ENCODE data around the gene HAT1.

Gene HAT1

DNA sequence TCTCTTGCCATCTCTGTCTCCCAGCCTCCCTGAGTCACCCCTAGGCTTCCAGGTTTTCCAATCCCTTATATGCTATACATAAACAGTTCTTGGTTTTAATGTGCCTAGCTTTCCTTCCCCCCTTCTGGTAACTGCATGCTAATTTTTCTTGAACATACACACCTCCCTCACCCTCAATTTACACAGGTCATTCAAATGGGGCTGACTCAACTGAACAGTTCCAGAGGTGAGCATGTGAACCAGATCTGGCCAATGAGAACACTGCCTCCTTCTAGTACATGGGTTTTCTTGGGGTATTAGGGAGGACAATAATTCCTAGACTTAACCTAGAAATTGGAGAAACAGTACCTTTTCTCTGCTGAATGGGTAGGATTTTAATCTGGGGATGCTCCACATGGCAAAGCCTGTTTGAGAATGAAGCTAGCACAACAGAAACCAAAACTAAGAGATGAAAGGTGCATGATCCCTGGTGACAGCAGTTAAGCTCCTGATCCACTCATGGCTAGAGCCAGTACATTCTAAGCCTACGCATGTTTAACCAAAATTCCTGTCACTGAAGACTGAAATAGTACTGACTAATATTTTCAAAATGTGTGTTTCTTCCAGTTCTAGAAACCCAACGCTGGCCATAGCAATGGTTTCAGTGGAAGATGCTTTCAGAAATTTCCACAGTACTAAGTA is 40.0 kb upstream of the HAT1 start:
- TF ChIP-seq, protein P1, sequence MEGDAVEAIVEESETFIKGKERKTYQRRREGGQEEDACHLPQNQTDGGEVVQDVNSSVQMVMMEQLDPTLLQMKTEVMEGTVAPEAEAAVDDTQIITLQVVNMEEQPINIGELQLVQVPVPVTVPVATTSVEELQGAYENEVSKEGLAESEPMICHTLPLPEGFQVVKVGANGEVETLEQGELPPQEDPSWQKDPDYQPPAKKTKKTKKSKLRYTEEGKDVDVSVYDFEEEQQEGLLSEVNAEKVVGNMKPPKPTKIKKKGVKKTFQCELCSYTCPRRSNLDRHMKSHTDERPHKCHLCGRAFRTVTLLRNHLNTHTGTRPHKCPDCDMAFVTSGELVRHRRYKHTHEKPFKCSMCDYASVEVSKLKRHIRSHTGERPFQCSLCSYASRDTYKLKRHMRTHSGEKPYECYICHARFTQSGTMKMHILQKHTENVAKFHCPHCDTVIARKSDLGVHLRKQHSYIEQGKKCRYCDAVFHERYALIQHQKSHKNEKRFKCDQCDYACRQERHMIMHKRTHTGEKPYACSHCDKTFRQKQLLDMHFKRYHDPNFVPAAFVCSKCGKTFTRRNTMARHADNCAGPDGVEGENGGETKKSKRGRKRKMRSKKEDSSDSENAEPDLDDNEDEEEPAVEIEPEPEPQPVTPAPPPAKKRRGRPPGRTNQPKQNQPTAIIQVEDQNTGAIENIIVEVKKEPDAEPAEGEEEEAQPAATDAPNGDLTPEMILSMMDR (IDR thresholded peaks at IDR 0.05; ENCODE audit: borderline replicate concordance, insufficient read depth, low read depth, low read length): no peak
- H3K4me3 ChIP-seq (ENCODE audit: low read depth, low read length): no peak overlapping the region

DNA sequence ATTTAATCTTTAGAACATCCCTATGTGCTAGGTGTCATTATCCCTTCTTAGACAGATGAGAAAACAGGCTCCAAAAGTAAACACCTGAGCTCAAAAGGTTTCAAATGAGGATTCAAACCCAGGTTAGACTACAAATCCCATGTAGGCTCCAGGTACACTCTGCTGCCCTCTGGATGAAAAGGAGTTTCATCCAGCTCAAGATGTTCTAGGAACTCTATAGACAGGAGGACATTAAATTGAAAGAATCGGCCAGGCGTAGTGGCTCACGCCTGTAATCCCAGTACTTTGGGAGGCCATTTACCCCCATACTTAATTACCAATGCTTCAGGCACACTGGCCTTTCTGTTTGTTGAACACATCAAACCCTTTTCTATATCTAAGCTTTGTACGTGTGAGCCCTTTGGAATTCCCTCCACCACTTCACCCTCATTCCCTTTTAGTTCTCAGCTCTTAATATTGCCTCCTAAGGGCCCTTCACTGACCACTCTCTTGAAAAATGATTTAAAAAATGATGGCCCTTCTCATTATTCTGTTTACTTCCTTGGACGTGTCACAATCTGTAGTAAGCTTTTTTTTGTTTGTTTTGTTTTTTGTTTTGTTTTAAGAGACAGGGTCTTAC is 38.9 kb upstream of the HAT1 start:
- TF ChIP-seq, protein P1 (IDR thresholded peaks at IDR 0.05; ENCODE audit: borderline replicate concordance, insufficient read depth, low read depth, low read length): no peak
- H3K4me3 ChIP-seq (ENCODE audit: low read depth, low read length): no peak overlapping the region

DNA sequence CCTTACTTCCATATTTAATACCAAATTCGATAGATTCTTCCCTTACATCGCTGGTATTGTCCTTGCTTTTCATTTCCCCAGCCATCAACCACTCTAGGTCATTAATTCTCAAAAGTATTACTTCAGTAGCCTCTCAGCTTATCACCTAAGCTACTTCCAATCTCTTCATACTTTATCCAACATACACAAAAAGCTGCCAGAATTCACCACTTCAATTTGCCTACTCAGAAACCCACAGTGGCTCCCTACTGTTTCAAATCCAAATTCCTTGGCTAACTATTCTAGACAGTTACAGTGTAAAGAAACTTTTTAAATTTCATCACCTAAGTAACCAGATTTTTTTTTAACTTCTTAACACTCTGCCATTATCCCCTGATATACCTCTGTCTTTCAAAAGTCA is 32.9 kb upstream of the HAT1 start:
- no peak overlapping the region for H3K4me3 ChIP-seq (ENCODE audit: low read depth, low read length)
- TF ChIP-seq, protein P1 (IDR thresholded peaks at IDR 0.05; ENCODE audit: borderline replicate concordance, insufficient read depth, low read depth, low read length): no peak

DNA sequence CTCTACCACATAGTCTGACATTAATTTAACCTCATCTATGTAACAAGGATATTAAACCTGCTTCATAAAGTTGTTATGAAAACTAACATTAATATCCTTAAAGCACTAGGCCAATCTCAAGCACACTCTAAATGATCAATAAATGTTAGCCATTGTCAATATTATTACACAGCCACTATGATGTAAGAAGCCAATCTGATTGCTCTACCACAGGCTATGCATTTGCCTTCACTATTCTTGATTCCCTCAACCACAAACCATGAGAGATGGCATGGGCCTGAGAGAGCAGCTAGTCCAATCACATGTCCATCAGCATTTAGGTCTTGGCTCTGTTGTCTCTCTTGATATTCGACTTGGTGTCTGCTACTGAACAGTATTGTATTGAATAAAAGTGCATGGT is 32.5 kb upstream of the HAT1 start:
- TF ChIP-seq, protein P1 (IDR thresholded peaks at IDR 0.05; ENCODE audit: borderline replicate concordance, insufficient read depth, low read depth, low read length): no peak
- H3K4me3 ChIP-seq (ENCODE audit: low read depth, low read length): no peak overlapping the region

DNA sequence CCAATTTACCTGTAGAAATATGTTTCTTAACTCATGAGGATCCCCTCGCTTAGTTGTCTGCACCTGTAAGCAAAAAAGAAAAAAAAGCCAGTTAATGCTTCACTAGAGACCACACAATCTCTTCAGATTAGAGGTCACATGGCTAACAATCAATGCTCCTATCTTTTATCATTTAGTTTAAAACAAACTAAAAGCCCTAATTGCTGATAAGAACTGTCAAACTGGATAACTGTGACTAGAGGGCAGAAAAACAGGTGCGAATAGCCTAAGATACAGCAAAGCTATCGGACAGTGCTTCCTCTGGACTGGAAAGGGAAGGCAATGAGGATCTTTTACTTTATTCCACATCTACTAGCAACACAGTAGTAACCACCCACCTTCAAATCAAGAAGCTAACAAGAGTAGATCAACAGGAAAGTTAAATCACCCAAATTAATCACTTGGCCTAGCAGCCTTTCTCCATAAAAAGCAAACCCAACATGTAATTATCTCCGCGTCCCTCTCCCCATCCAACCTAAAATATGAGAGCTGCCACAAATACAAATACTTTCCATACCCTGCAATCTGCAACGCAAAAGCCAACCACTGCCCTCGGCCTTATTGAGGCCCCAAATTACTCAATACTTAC is 29.0 kb upstream of the HAT1 start:
- H3K4me3 ChIP-seq (ENCODE audit: low read depth, low read length): peak overlapping the region; percentile 87
- TF ChIP-seq, protein P1 (IDR thresholded peaks at IDR 0.05; ENCODE audit: borderline replicate concordance, insufficient read depth, low read depth, low read length): no peak

DNA sequence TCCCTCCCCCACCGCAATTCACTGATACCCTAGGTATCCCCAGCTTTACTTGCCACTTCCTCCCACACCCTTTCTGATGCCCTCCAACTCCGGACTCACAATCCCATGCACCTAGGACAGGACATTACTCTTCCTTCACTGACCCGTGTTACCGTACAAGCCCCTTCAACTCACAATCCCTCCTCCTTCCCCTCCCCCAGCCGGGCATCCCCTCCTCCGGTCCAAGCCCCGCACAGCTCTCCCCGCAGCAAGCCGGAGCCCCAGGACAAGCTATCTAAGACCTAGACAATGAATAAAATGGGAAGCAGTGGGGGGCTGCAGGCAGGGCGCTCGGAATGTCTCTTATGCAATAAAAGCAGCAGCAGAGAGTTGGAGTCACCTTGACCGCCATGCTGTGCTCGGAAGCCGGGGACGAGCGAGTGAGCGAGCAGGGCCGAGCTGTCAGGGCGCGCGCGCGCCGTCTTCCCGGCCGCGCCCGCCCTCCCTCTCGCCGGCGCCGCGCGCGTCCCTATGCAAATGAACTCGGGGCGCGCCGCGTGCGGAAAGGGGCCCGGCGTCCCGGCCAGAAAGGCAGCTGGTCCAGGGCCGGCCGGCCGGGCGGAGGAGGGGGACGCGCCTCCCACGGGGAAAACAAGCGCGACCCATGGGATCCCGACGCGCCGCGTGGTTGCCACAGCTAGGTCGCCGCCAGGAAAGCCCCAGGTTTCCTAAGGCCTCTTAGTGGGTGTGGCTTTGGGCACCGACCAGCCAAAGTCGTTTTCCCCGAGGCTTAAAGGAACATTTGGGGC is 28.2 kb upstream of the HAT1 start, which contains the start of gene SLC25A12:
TSS of gene SLC25A12 (minus strand) at position 421 of the 788 bp plus-strand sequence. CDS start at position 391, 30 bp downstream.
- H3K4me3 ChIP-seq (ENCODE audit: low read depth, low read length): peak within 1 kb of the TSS; percentile 87
- TF ChIP-seq, protein P1 (IDR thresholded peaks at IDR 0.05; ENCODE audit: borderline replicate concordance, insufficient read depth, low read depth, low read length): no peak
